ENCODE measurements around the gene UBXN2A. TPM values are rescaled to one million over a fixed set of nuclear protein-coding genes. Genes with fewer than 3 reads are reported as not detected.

The UBXN2A gene
- total RNA-seq, 1 experiment from 2014 or later: 19.7 TPM

DNA sequence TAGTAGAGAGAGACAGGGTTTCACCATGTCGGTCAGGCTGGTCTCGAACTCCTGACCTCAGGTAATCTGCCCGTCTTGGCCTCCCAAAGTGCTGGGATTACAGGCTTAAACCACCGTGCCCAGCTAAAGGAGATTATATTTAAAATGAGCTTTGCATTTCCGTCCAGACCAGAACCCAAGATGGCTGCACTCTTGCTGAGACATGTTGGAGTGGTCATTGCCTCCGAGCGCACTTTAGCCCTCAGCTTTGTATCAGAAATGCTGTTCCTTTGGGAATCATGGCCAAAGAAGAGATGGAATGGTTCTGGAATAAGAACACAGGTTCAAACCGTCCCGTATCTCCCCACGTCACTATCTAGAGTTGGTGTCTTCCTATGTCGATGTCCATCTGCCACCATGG is 3.4 kb downstream of the UBXN2A start:
- no peak overlapping the region for H4K8ac ChIP-seq (replicated peaks; ENCODE audit: insufficient read length, low read depth, low read length)
- TF ChIP-seq CTCF (conservative IDR thresholded peaks at IDR 0.05): no peak
- no peak overlapping the region for H2BK15ac ChIP-seq (ENCODE audit: low read depth, low read length)
- no peaks in the 10 kb centered on the region for H3K23me2 ChIP-seq (ENCODE audit: insufficient read length, low read depth, low read length, poor library complexity, severe bottlenecking)
- H4K5ac ChIP-seq (ENCODE audit: insufficient read length, low read depth, low read length): no peak overlapping the region
- H3T11ph ChIP-seq (ENCODE audit: low read length): no peak overlapping the region
- no peak overlapping the region for H3K23ac ChIP-seq (ENCODE audit: insufficient read length, low read depth, low read length)
- no CpG with 5 or more reads among the region's 11 CpGs for WGBS (ENCODE audit: extremely low coverage, insufficient read length, low lambda C conversion rate)
- Mint-ChIP-seq H3K27me3 (ENCODE audit: low read depth) (peaks cover 2% of the 10 kb centered on the region; the same call in 1 of the 2 replicates), H3K36me3 (ENCODE audit: insufficient read depth in 1 of 3, low read depth in 3 of 3) (peaks cover 6 to 19% (median 13%) of the 10 kb centered on the region in 3 experiments; a peak in 6 of 7 replicates), H3K9me3 (no peaks in the 10 kb centered on the region), H3K4me3 (no peak overlapping the region), H3K27ac (no peak overlapping the region), H3K4me1 (peaks cover 33 to 40% of the 10 kb centered on the region in 2 experiments)
- H3K4me2 ChIP-seq (ENCODE audit: insufficient read depth, insufficient read length, low read length): no peak overlapping the region
- no peak overlapping the region for H3K14ac ChIP-seq (ENCODE audit: insufficient read depth, low read length)
- H3K79me1 ChIP-seq (ENCODE audit: insufficient read depth, low read depth, low read length, poor library complexity, severe bottlenecking): no peaks in the 10 kb centered on the region
- H4K20me1 ChIP-seq (ENCODE audit: control insufficient read depth, insufficient read depth, insufficient read length): no peaks in the 10 kb centered on the region
- H3K9ac ChIP-seq (ENCODE audit: extremely low read depth, insufficient read length, low read length): no peak overlapping the region
- no peak overlapping the region for H3K4ac ChIP-seq (ENCODE audit: low read depth, low read length)
- H3K9me3 ChIP-seq (ENCODE audit: control insufficient read depth, low read depth, low read length): no peaks in the 10 kb centered on the region
- no peaks in the 10 kb centered on the region for H3K27me3 ChIP-seq (ENCODE audit: insufficient read depth, low read length)
- H3K56ac ChIP-seq (ENCODE audit: insufficient read length, low read depth, low read length): no peak overlapping the region
- H2BK12ac ChIP-seq (ENCODE audit: insufficient read length, low read depth, low read length): no peak overlapping the region
- H2AK5ac ChIP-seq (ENCODE audit: insufficient read length, low read length): no peak overlapping the region
- no peak overlapping the region for H3K18ac ChIP-seq (ENCODE audit: insufficient read length, low read depth, low read length)
- H3K27ac ChIP-seq (ENCODE audit: insufficient read length, low read depth, low read length): no peak overlapping the region
- no peak for DNase-seq
- H2AFZ ChIP-seq (ENCODE audit: low read length): no peak overlapping the region
- peaks cover 2% of the 10 kb centered on the region; the same call in 1 of the 2 replicates for H3K79me2 ChIP-seq (ENCODE audit: insufficient read depth, low read length)
- no peak overlapping the region for H2BK5ac ChIP-seq (ENCODE audit: insufficient read length, low read length)
- no peak overlapping the region for H2BK120ac ChIP-seq (ENCODE audit: low read depth, low read length, poor library complexity, severe bottlenecking)
- no peak overlapping the region for H4K91ac ChIP-seq (ENCODE audit: insufficient read length, low read depth, low read length)
- H2BK20ac ChIP-seq (ENCODE audit: low read depth, low read length, poor library complexity, severe bottlenecking): no peak overlapping the region
- H3K4me1 ChIP-seq (ENCODE audit: insufficient read depth, low read length): no peaks in the 10 kb centered on the region
